ENCODE measurements around the gene ATP1A3. TPM values are rescaled to one million over a fixed set of nuclear protein-coding genes. Genes with fewer than 3 reads are reported as not detected.

ATP1A3 gene
- total and polyA plus RNA-seq, 2 donors (not counting 1 experiment from before 2014, with no cell fraction given), result 1.2 to 3.8 TPM

GRCh38 chr19:42023943-42024260 lies 29.9 kb upstream of the ATP1A3 start:
- DNase-seq (no peak), ATAC-seq (ENCODE audit: low read depth) (no peak)
- H3K4me3 Mint-ChIP-seq, result no peak overlapping the region
- Histone ChIP-seq H3K9ac (ENCODE audit: low read length) (no peak overlapping the region), H3K27ac (ENCODE audit: low read length in 2 of 2) (no peak overlapping the region), H3K27me3 (replicated peaks in 1 of 4; ENCODE audit: control extremely low read depth in 1 of 4, control insufficient read depth in 3 of 4, insufficient read depth in 4 of 4, low read length in 3 of 4) (peaks cover 0 to 7% (median 0%) of the 10 kb centered on the region in 4 experiments), H3K4me1 (ENCODE audit: control insufficient read depth in 2 of 2, insufficient read depth in 2 of 2, low read length in 2 of 2) (no peaks in the 10 kb centered on the region), H3K79me2 (ENCODE audit: control insufficient read depth, insufficient read depth, low read length) (no peaks in the 10 kb centered on the region), H2AFZ (ENCODE audit: insufficient read depth, low read depth, low read length, poor library complexity, severe bottlenecking) (no peak overlapping the region), H3K4me2 (replicated peaks; ENCODE audit: low read depth, low read length, poor library complexity, severe bottlenecking) (no peak overlapping the region), H3K36me3 (replicated peaks in 1 of 2; ENCODE audit: control extremely low read depth in 1 of 2, control insufficient read depth in 1 of 2, extremely low read depth in 1 of 2, insufficient read depth in 2 of 2, low read length in 1 of 2) (no peaks in the 10 kb centered on the region), H3K4me3 (ENCODE audit: control extremely low read depth in 1 of 5, extremely low read depth in 1 of 5, insufficient read depth in 1 of 5, low read depth in 2 of 5, low read length in 4 of 5) (no peak overlapping the region), H3K9me3 (ENCODE audit: control extremely low read depth in 1 of 3, control insufficient read depth in 2 of 3, insufficient read depth in 1 of 3, low read length in 2 of 3) (no peaks in the 10 kb centered on the region), H4K20me1 (ENCODE audit: control insufficient read depth, insufficient read depth, low read length, poor library complexity, severe bottlenecking) (no peaks in the 10 kb centered on the region)
- intact Hi-C loops (cut with micrococcal nuclease), result no loop called here
- TF ChIP-seq EZH2 (IDR thresholded peaks at IDR 0.05; ENCODE audit: borderline replicate concordance, insufficient read depth, low read depth, low read length, poor library complexity, severe bottlenecking), result no peak
- TF ChIP-seq CTCF (IDR thresholded peaks at IDR 0.05), result no peak
- ChIA-PET POLR2A (no interaction called here), CTCF (interaction anchor here (1.1 kb wide), 1 partner anchor 11 kb away, joined by 3 read pairs; no protein-coding TSS in a partner anchor)
- H3K27ac Mint-ChIP-seq, result no peak overlapping the region
- H3K4me1 Mint-ChIP-seq, result no peaks in the 10 kb centered on the region
- H3K9me3 Mint-ChIP-seq (ENCODE audit: insufficient read depth), result no peaks in the 10 kb centered on the region
- peaks cover 19% of the 10 kb centered on the region for H3K27me3 Mint-ChIP-seq
- 87% methylated on average over 4 of the region's 4 CpGs for WGBS (ENCODE audit: insufficient coverage)

- Histone ChIP-seq H2AFZ (ENCODE audit: insufficient read depth, low read depth, low read length, poor library complexity, severe bottlenecking) (no peak overlapping the region), H3K36me3 (replicated peaks in 1 of 2; ENCODE audit: control extremely low read depth in 1 of 2, control insufficient read depth in 1 of 2, extremely low read depth in 1 of 2, insufficient read depth in 2 of 2, low read length in 1 of 2) (no peaks in the 10 kb centered on the region), H3K27ac (ENCODE audit: low read length in 2 of 2) (no peak overlapping the region), H3K9ac (ENCODE audit: low read length) (no peak overlapping the region), H4K20me1 (ENCODE audit: control insufficient read depth, insufficient read depth, low read length, poor library complexity, severe bottlenecking) (no peaks in the 10 kb centered on the region), H3K27me3 (replicated peaks in 1 of 4; ENCODE audit: control extremely low read depth in 1 of 4, control insufficient read depth in 3 of 4, insufficient read depth in 4 of 4, low read length in 3 of 4) (peaks cover 0 to 4% (median 0%) of the 10 kb centered on the region in 4 experiments), H3K4me3 (ENCODE audit: control extremely low read depth in 1 of 5, extremely low read depth in 1 of 5, insufficient read depth in 1 of 5, low read depth in 2 of 5, low read length in 4 of 5) (no peak overlapping the region), H3K4me2 (replicated peaks; ENCODE audit: low read depth, low read length, poor library complexity, severe bottlenecking) (no peak overlapping the region), H3K4me1 (ENCODE audit: control insufficient read depth in 2 of 2, insufficient read depth in 2 of 2, low read length in 2 of 2) (no peaks in the 10 kb centered on the region), H3K79me2 (ENCODE audit: control insufficient read depth, insufficient read depth, low read length) (no peaks in the 10 kb centered on the region), H3K9me3 (ENCODE audit: control extremely low read depth in 1 of 3, control insufficient read depth in 2 of 3, insufficient read depth in 1 of 3, low read length in 2 of 3) (no peaks in the 10 kb centered on the region)
- H3K4me3 Mint-ChIP-seq, result no peak overlapping the region
- H3K4me1 Mint-ChIP-seq, result no peaks in the 10 kb centered on the region
- ChIA-PET POLR2A (no interaction called here), CTCF (interaction anchor here (1.1 kb wide), 1 partner anchor 11 kb away, joined by 3 read pairs; no protein-coding TSS in a partner anchor)
- intact Hi-C loops (cut with micrococcal nuclease), result no loop called here
- H3K9me3 Mint-ChIP-seq (ENCODE audit: insufficient read depth), result no peaks in the 10 kb centered on the region
- TF ChIP-seq CTCF (IDR thresholded peaks at IDR 0.05) (peak; percentile 8), EZH2 (IDR thresholded peaks at IDR 0.05; ENCODE audit: borderline replicate concordance, insufficient read depth, low read depth, low read length, poor library complexity, severe bottlenecking) (no peak)
- no peak for ATAC-seq (ENCODE audit: low read depth)
- H3K27ac Mint-ChIP-seq, result no peak overlapping the region
- H3K27me3 Mint-ChIP-seq, result peaks cover 19% of the 10 kb centered on the region
- 84% methylated on average over 16 of the region's 17 CpGs for WGBS (ENCODE audit: insufficient coverage)
- no peak for DNase-seq
These were observed 29.3 kb upstream of the ATP1A3 start for GRCh38 chr19:42023121-42023942.

Measured in B cell (primary cell).